BE2C (cell line): ENCODE data around the gene TMEM178B.

Experiments used
- DNase-seq: peaks from one replicate; pipeline ENCODE4 v3.0.0-alpha.2; 2020
- H3K27me3 ChIP-seq: fragments of 250-450 bp; sonication (Bioruptor Pico); 2 replicates; pipeline ENCODE4 v1.5.1; 2020; ENCODE audit warnings: mild to moderate bottlenecking
- H3K36me3 ChIP-seq: fragments of 250-450 bp; sonication (Bioruptor Pico); 2 replicates; pipeline ENCODE4 v1.5.1; 2020; ENCODE audit warnings: mild to moderate bottlenecking
- H3K4me1 ChIP-seq: fragments of 250-450 bp; sonication (Bioruptor Pico); 2 replicates; pipeline ENCODE4 v1.5.1; 2020
- H3K4me3 ChIP-seq: 2 replicates; pipeline ENCODE4 v1.5.1; 2011; ENCODE audit warnings: low read depth, low read length
- H3K9me3 ChIP-seq: fragments of 250-450 bp; sonication (Bioruptor Pico); 2 replicates; pipeline ENCODE4 v1.5.1; 2020
- TF ChIP-seq, protein P1 (sequence below): IDR thresholded peaks from 2 replicates; pipeline ENCODE4 v1.5.1; 2012; ENCODE audit warnings: mild to moderate bottlenecking, low read depth, low read length

TMEM178B gene

DNA sequence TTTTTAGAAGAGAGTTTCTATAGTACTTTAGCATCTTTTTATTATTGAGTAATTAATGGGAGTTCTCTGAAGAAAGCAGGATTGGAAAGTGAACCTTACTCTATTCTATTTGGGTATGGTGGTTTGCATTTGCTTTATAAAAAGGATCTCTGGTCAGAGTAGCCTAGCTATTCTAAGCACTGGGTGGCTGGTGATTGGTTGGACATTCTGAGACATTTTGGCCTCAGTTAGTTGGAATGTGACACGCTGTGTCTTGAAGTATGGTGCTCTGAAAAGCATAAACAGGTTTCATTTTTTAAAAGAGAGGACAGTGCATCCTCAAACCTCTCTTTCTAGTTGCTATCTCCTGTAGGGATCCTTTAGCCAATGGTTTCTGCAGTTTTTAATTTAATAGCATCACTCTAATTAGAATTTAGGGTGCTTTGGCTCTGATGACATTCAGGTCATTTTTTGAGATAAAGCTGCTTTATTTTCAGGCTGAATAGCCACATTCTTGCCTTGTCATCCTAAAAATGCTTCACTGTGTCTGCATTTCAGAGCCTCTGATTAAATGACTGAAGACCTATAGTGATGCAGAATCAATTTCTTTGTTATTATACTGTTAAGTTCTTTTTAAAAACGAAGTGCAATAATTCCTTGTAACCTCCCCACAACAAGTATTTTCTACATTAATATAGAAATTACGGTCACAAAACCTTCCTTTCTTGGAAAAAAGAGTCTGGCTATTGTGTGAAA lies 20.6 kb downstream of the TMEM178B start:
- no peaks in the 10 kb centered on the region for H3K27me3 ChIP-seq
- no peak for DNase-seq
- H3K36me3 ChIP-seq: no peaks in the 10 kb centered on the region
- TF ChIP-seq, protein P1, sequence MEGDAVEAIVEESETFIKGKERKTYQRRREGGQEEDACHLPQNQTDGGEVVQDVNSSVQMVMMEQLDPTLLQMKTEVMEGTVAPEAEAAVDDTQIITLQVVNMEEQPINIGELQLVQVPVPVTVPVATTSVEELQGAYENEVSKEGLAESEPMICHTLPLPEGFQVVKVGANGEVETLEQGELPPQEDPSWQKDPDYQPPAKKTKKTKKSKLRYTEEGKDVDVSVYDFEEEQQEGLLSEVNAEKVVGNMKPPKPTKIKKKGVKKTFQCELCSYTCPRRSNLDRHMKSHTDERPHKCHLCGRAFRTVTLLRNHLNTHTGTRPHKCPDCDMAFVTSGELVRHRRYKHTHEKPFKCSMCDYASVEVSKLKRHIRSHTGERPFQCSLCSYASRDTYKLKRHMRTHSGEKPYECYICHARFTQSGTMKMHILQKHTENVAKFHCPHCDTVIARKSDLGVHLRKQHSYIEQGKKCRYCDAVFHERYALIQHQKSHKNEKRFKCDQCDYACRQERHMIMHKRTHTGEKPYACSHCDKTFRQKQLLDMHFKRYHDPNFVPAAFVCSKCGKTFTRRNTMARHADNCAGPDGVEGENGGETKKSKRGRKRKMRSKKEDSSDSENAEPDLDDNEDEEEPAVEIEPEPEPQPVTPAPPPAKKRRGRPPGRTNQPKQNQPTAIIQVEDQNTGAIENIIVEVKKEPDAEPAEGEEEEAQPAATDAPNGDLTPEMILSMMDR: no peak
- no peaks in the 10 kb centered on the region for H3K9me3 ChIP-seq
- H3K4me1 ChIP-seq: no peaks in the 10 kb centered on the region
- H3K4me3 ChIP-seq: no peak overlapping the region

DNA sequence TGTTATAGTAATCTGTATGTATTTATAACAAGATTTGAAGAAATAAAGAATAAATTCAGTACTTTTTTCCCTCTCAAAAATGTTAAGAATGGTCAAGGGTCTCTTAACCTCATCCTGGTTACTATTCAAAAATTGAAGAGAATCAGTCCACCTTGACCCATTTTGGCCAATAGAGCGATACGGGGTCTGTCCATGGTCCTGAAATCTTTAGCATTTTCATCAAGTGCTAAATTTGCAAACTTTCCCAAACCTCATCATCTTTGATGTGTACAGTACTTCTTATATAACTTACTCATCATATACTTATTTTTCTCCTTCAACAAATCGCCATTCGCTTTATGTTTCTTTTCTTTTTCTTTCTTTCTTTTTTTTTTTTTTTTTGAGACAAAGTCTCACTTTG lies 23.6 kb downstream of the TMEM178B start:
- H3K9me3 ChIP-seq: no peaks in the 10 kb centered on the region
- TF ChIP-seq, protein P1: no peak
- DNase-seq: no peak
- H3K4me1 ChIP-seq: peaks cover 11% of the 10 kb centered on the region
- H3K4me3 ChIP-seq: no peak overlapping the region
- H3K36me3 ChIP-seq: no peaks in the 10 kb centered on the region
- no peaks in the 10 kb centered on the region for H3K27me3 ChIP-seq

DNA sequence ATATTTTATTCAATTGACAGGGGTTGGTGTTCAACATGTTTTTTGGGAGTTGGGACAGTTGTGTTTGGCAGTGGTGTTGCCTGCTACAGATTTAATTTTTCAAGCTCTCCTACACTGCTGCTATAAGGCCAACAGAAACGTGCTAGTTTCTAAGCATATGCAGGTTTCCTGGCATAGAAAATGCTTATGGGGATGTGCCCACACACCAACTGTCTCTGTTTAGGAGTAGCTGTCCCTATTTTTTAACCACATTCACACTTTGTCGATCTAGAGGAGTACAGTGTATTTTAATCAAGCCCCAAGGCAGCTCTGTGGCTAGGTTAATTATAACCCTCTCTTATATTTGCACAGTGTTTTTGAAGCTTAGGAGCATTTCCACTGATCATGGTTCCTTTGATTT lies 28.6 kb downstream of the TMEM178B start:
- Histone ChIP-seq H3K4me3 (no peak overlapping the region), H3K36me3 (no peaks in the 10 kb centered on the region), H3K9me3 (no peaks in the 10 kb centered on the region), H3K27me3 (no peaks in the 10 kb centered on the region), H3K4me1 (peaks cover 11% of the 10 kb centered on the region)
- TF ChIP-seq, protein P1: no peak
- no peak for DNase-seq

DNA sequence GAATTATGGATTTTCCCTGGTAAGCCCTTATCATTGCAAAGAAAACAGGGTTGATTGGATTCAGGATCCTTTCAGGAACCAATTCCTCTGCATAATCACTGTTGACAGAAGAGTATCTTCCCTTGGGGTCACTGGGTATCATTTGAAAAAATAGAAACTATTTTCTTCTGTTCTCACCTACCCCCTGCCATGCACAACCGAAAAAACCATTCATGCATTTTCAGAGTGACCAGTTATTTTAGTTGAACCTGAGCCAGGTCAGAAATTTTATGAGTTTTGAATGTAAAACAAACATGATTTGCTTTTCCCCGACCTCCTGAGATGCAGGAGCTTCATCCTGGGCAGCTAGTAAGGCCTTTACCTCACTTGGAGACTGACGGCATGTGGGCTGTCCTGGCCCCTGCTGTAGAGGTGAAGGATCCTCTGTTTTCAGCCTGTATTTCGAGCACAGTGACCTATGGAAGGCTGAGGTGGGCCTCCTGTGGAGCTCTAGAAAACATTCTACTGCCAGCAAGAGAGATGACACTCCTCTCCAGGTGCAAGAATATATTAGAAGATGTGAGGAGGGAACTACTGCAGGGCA lies 30.1 kb downstream of the TMEM178B start:
- TF ChIP-seq, protein P1: no peak
- peaks cover 18% of the 10 kb centered on the region for H3K4me1 ChIP-seq
- no peaks in the 10 kb centered on the region for H3K27me3 ChIP-seq
- no peaks in the 10 kb centered on the region for H3K36me3 ChIP-seq
- H3K9me3 ChIP-seq: peaks cover 6% of the 10 kb centered on the region; the same call in 1 of the 2 replicates
- H3K4me3 ChIP-seq: no peak overlapping the region
- no peak for DNase-seq

DNA sequence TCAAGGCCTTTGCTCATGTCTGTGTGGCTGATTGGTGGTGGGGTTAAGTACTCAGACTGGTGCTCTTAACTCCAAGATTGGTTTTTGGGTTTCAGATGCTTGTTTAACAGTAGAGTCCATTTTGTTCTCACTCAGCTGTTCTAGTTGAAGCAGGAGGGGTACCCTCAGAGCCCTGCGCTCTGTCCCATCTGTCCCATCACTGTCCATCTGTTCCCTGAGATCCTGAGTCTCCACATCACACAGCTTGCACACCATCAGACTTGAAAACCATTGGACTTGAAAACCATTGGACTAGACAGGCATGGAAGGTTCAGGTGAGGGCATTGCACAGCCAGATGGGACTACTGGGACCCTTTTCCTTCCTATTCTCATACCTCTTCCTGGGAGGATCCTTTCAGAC lies 39.3 kb downstream of the TMEM178B start:
- Histone ChIP-seq H3K4me3 (no peak overlapping the region), H3K36me3 (no peaks in the 10 kb centered on the region), H3K9me3 (peaks cover 6% of the 10 kb centered on the region; the same call in 1 of the 2 replicates), H3K4me1 (peaks cover 20% of the 10 kb centered on the region), H3K27me3 (no peaks in the 10 kb centered on the region)
- TF ChIP-seq, protein P1: no peak
- DNase-seq: no peak

DNA sequence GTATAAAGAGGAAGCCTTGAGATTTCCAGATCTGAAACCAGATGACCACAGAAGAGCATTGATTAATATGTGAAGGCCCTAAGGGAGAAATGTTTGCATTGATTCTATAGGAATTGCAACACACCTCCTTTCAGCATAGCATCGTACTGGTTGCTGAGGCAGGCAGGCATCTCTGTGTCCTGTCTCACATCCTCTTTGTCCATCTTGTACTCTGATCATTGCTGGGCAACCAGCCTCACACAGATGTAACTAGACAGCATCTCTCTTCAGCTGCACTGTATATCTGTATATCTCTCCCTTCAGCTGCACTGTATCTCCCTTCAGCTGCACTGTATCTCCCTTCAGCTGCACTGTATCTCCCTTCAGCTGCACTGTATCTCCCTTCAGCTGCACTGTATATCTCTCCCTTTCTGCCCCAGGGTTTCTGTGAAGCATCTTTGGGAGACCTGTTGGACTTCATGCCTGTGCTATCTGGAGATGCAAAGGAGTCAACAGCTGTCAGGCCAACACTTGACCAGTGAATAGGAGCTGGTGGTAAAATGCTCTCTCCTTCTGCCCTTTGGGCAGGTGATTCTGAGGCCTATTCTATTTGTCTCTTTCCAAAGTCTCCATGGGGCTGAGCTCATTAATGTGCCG lies 40.3 kb downstream of the TMEM178B start:
- Histone ChIP-seq H3K9me3 (no peaks in the 10 kb centered on the region), H3K4me3 (no peak overlapping the region), H3K27me3 (no peaks in the 10 kb centered on the region), H3K36me3 (no peaks in the 10 kb centered on the region), H3K4me1 (peaks cover 13% of the 10 kb centered on the region)
- DNase-seq: no peak
- TF ChIP-seq, protein P1: no peak
